Dedifferentiated amniotic fluid mesenchymal stem cell (primary cell): ENCODE data around the gene GOLGA8S.
"Not testable (repeated sequence)": the region's sequence is repeated elsewhere in the genome, so short reads cannot be mapped to it uniquely, and the experiment has no call there.

Experiments used
- DNase-seq: peaks from one replicate; pipeline ENCODE4 v3.0.0-alpha.2; 2016; ENCODE audit errors: extremely low spot score

The GOLGA8S gene

DNA sequence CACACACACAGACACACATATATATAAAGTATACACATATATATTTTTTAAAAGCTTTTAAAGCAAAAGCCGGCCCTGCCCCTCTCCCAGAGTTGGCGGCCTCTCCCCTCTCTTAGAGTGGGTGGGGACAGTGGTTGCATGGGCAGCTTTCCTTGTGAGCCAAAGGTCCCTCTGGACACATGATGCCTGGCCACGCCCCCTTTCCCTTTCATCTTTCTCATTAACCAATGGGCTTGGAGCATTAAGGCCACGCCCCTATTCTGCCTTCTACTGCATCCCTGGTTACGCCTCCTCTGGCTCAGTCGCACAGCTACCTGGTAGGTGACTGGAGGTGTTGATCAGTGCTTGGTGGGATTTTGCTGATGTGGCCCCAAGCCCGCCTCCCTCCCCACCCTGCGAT, at the start of gene GOLGA8S:
TSS of gene GOLGA8S (plus strand) at position 301 of the 400 bp plus-strand sequence. CDS start at position 363, 62 bp downstream.
- DNase-seq, result not testable (repeated sequence)

DNA sequence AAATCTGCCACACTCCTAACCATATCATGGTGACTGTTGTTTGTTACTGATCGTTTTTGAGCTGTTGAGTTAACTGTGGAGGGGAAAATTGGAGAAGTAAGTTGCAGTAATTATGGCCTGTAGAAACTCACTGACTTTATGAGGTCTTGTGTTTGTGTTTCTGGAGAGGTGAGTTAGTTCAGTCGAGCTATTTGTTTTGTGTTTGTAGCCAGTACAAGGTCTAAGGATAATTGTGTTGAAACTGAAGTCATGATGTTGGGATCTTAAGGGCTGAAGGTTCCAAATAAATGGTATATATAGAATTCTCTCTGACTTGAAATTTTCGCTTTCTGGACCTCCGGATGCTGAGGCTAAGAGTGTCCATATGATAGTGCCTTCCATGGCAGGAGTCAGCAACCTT, 49.7 kb upstream of the GOLGA8S start:
- not testable (repeated sequence) for DNase-seq

DNA sequence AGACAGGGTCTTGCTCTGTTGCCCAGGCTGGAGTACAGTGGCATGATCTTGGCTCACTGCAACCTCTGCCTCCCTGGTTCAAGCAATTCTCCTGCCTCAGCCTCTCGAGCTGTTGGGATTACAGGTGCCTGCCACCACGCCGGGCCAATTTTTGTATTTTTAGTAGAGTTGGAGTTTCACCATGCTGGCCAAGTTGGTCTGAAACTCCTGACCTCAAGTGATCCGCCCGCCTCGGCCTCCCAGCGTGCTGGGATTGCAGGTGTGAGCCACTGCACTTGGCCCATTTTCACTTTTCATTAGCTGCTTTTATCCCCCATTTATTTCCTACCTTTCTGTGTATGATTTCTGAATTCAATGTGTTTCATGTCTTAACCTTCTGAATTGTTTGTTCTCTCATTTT, 48.6 kb upstream of the GOLGA8S start:
- not testable (repeated sequence) for DNase-seq

DNA sequence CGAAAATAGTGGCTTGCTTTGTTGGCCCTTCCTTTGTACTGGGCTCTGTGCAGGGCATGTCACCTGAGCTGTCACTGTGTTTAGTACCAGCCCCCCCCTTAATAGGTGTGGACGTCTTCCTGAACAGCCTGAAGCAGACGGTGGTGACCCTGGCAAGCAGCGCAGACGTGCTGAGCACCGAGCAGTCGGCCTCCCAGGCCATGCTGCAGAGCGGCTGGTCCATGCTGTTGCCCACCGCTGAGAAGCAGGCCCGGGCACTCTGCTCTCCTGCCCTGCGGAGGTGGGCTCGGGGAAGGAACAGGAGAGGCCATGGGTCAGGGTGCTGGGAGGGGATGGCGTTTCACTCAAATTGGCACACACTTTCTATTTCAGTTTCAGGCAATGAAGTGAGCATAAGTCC, 43.3 kb upstream of the GOLGA8S start:
- not testable (repeated sequence) for DNase-seq

DNA sequence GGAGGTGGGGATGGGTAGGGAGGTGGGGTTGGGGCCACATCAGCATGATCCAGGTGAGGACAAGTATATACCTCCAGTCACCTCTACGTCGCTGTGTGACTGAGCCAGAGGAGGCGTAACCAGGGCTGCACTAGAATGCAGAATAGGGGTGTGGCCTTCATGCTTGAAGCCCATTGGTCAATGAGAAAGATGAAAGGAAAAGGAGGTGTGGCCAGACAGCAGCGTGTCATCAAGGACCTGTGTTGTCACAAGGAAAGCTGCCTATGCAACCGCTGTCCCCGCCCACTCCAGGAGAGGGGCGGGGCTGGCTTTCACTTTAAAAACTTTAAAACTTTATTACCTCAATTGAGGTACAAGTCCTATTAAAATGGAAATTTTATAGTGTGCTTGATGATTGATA, 20.5 kb upstream of the GOLGA8S start, which contains the start of gene GOLGA6L26:
TSS of gene GOLGA6L26 (minus strand) at position 101 of the 400 bp plus-strand sequence. CDS start at position 40, 61 bp downstream.
- DNase-seq, result not testable (repeated sequence)

- DNase-seq, result not testable (repeated sequence)
These were observed 8.1 kb downstream of the GOLGA8S start for GRCh38 chr15:23362622-23363021.

DNA sequence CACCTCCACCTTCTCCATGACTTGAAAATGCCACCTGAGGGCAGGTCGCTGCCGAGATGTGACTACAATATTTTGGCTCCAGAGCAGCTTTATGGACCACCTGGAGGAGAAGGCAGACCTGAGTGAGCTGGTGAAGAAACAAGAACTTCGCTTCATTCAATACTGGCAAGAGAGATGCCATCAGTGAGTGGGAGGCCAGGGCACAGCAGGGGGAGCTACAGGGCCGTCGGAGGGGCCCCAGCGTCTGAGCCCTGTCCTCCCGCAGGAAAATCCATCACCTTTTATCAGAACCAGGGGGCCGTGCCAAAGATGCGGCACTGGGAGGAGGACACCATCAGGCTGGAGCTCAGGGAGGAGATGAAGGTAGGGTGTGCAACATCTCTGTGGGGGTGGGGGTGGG, 9.7 kb downstream of the GOLGA8S start:
- not testable (repeated sequence) for DNase-seq

DNA sequence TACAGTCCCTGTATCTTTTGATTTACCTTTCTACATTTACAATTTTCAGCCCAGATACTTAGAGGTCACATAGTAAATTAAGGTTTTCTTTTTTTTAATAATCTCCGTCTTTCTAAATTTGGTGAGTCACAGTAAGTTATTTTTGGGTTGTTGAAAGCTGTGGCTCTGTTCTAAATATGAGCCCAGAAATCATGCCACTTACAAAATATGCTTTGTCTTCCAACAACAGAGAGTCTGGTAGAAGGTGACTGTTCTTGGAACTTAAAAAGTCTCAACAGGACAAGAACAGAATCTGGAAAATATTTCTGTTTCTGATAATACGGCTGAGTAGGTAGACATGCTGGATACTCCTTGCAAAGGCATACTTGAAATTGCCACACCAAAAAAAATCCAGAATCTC, 16.0 kb downstream of the GOLGA8S start:
- DNase-seq, result no peak

GRCh38 chr15:23371134-23371533, 16.6 kb downstream of the GOLGA8S start:
- not testable (repeated sequence) for DNase-seq

DNA sequence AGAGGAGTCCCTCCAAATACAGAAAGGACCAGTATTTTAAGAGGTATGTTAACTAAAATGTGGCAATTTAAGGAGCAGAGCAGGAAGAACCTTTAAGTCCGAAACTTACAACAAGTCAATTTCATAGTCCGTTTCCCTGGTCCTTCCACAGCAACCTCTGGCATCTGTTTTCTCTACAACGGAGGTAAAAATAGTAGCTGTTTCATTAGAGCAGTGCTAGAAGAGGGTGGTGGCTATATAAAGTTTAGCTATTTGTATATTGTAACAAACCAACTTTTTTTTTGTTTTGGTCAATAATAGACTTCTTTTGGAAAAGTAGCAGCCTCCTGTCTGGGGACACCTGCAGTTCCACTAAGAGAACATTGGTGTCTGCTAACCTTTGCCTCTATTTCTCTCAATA, 17.3 kb downstream of the GOLGA8S start:
- not testable (repeated sequence) for DNase-seq

- DNase-seq, result no peak
These were observed 17.7 kb downstream of the GOLGA8S start for GRCh38 chr15:23372284-23372683.

- DNase-seq, result not testable (repeated sequence)
These were observed 18.5 kb downstream of the GOLGA8S start for GRCh38 chr15:23372891-23373600.

- not testable (repeated sequence) for DNase-seq
These were observed 19.7 kb downstream of the GOLGA8S start for GRCh38 chr15:23374226-23374625.

DNA sequence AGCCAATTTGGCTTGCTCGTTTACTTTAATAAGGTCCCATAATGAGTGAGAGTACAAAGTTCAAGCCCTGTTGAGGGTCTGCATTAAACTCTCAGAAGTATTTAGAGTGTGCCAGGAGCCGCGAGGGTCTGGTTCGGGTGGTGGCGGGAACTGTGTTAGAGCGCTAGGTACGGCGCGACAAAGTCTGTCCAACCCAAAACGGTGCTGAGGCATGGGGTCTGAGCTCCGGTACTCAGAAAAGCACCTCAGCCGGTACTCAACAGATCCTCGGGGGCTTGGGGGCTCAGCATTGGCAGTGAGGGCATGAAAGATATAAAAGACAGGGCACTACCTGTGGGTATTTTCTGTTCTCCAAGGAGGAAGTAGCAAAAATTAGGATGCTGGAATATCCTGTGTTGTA, 24.4 kb downstream of the GOLGA8S start:
- not testable (repeated sequence) for DNase-seq

DNA sequence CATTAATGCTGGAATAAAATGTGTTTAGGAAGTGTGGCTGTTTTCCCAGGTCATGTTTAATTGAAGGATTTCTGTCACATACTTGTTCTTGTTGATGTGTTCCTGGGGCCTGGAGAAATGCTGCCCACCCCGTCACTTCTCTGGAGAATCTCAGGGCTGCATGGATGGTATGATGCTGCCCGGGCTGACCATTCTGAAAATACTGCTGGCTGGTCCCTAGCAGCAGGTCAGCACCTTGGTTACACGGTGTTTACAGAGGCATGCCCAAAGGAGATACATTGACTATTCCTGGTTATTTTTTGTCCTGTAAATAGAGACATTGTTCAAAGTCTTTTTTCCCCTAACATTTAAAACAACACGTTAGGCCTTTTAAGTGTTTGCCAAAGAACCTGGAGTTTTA, 26.2 kb downstream of the GOLGA8S start:
- not testable (repeated sequence) for DNase-seq

GRCh38 chr15:23381192-23381591, 26.6 kb downstream of the GOLGA8S start:
- not testable (repeated sequence) for DNase-seq

DNA sequence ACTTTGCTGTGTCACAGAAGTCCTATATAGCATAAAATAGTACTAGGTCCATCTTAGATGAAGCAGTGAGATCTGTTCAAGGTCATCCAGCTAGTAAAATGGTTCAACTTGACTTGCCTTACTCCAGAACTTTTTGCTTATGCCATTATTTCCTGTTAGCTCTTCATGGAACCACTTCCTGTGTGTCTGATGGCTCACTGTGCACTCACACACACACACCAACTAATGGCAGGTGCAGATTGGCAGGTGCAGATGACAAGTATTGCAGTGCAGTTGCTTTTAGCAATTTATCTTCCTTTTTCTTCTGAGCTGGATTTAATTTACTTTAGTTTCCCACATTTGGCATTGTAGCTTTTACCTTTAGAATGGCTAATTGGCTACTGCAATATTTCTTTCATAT, 29.8 kb downstream of the GOLGA8S start:
- DNase-seq, result no peak

- DNase-seq, result no peak
These were observed 31.4 kb downstream of the GOLGA8S start for GRCh38 chr15:23385886-23386430.

- no peak for DNase-seq
These were observed 33.2 kb downstream of the GOLGA8S start for GRCh38 chr15:23387621-23388190.

GRCh38 chr15:23395030-23395692, 40.6 kb downstream of the GOLGA8S start:
- DNase-seq, result no peak

GRCh38 chr15:23395832-23396231, 41.3 kb downstream of the GOLGA8S start:
- DNase-seq, result no peak

DNA sequence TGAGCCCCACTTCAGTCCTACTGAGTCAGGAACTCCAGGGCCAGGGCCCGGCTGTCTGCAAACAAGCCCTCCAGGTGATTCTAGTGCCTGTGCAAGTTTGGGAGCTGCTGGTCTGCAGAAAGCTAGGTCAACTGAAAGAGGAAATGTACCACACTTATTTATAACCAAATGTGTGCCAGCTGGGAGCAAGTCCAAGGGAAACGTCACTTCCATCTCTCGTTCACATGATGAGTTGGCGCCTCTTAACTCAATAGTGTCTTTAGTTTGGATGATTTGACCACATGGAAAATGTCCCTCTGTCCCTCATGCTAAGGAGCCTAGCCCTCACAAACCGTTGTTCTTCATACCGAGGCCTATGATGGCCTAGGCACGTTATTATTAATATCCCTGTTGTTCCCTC, 43.2 kb downstream of the GOLGA8S start:
- no peak for DNase-seq
